Activated CD8-positive, alpha-beta memory T cell treated with anti-CD3 and anti-CD28 coated beads, Interleukin-2, amount 50 U/mL, for 4 hours (primary cell): ENCODE results near the gene ARHGEF7.

Experiments used
- DNase-seq: peaks from one replicate; pipeline ENCODE4 v3.0.0-alpha.2; 2020

Gene ARHGEF7

DNA sequence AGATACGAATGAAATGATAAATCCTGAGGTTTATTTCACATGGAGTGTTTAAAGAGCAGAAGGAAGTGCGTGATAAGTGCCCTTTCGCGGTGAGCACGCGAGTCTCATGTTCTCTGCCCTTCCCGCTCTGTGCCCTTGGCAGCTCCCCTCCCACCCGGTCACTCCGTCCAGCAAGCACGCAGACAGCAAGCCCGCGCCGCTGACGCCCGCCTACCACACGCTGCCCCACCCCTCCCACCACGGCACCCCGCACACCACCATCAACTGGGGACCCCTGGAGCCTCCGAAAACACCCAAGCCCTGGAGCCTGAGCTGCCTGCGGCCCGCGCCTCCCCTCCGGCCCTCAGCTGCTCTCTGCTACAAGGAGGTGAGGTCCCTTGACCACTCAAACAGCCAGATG is 167.9 kb downstream of the ARHGEF7 start:
- no peak for DNase-seq

DNA sequence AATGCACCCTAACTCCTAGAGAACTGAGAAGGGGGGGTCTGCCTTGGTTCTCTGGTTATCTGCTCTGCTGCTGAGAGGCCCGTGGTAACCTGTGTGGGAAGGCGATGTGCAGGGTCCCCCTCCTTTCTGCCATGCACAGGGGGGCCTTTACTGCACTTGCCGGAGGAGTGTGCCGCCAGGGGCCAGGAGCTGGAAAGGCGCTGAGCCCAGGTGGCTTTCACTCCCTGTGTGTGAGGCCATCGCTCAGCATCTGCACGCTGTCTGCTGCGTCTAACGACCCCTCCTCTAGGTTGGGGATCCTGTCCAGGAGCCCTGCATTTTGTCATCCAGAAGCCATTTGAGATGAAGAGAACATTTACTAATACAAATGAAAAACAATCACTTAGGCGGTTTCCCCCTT is 168.3 kb downstream of the ARHGEF7 start:
- no peak for DNase-seq

DNA sequence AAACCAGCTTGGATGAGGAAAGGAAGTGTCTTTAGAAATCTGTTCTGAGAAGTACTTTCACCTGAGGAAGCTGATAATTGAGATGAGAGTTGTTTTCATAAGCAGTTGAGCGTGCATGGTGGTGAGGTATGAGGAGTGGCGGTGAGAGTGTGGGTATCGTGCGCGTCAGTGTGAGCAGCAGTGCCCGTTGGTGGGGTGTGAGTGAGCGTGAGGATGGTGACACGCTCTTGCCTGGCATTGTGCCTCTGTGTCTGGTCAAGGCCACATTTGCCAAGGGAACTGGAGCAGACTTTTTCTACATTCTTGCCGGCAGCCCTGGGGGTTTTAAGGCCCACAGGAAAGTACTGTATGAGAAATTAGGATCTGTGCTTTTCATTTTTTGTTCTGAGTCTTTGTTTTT is 168.9 kb downstream of the ARHGEF7 start:
- DNase-seq, result no peak

DNA sequence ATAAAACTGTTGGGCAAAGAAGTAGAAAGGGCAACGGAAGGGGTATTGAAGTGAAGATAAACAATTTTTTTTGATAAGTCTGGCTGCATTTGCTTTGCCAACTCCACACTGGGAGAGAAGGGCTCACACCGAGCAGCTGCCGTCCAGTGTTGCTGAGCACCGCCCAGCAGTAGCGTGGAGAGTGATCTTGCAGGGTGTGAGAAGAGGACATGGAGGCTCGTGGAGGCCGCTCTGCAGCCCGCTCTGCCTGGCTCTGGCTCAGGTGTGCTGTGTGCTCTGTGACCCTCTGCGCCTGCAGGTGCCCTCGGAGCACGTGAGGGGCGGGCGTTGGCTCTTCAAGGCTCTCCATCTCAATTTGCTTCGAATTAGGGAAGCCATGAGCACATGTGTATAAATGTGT is 169.5 kb downstream of the ARHGEF7 start:
- no peak for DNase-seq

DNA sequence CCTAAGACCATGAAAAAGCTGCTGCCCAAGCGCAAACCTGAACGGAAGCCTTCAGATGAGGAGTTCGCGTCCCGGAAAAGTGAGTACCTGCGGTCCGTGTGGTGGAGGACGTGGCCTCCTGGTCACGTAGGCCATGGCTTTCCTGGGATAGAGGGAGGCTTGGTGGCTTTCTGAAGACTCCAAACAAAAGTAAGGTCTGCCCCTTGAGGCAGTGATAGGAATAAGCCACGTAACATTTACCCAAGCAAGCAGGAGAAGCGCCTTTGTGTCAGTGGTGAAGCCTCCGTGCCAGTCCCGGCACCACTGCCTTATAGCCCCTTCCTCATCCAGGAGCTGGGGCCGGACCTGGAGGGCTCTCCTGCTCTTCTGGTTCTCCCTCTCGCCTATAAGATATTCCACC is 171.1 kb downstream of the ARHGEF7 start:
- DNase-seq, result no peak

DNA sequence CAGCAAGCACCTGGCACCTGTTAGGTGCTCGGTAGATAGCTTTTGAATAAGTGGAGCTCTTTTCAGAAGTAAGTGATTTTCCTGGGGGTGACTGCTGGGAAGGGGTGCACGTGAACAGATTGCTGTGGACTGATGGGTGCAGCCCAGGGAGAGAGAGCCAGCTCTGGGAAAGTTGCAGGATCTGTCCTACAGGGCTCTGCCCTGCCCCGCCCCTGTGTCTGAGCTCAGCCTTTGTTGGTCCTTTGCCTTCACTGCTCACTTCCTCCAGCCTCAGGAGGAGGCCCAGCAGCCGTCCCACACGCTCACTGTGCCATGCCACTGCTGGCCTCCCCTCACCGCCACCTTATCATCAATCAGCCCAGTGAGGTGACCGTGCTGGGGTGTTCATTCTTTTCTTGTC is 171.6 kb downstream of the ARHGEF7 start:
- no peak for DNase-seq

DNA sequence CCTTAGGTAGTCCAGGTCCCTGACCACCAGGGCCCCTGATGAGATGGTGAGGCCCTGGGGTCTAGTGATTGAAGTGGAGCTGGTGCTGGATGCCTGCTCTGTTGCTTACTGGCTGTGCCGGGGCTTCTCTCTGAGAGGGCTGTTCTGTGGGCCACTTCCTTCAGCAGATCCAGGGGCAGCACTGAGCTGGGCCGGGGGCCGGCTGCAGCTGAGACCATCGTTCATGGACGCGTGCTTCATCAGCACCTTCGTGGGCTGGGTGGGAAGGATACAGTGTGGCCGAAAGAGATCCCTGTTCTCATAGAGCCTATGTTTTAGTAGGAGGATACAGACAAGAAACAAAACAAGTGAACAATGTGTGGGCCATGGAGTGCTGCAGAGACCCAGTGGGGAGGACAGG is 172.1 kb downstream of the ARHGEF7 start:
- DNase-seq, result no peak

DNA sequence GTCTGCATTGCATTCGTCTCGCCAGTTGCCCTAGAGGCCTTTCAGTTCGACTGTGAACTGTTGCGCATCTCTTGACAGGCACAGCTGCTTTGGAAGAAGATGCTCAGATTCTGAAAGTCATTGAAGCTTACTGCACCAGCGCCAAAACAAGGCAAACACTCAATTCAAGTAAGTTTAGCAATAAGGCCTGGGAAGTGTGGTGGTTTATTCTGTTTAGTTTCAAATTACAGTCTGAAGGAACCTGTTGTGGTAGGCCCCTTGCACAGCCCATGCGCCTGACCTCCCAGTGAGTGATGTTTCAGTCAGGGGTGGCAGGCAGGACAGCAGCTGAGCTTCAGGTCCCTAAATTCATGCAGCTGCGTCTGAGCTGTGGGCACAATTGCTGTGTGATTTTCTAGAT is 173.2 kb downstream of the ARHGEF7 start:
- DNase-seq, result no peak

DNA sequence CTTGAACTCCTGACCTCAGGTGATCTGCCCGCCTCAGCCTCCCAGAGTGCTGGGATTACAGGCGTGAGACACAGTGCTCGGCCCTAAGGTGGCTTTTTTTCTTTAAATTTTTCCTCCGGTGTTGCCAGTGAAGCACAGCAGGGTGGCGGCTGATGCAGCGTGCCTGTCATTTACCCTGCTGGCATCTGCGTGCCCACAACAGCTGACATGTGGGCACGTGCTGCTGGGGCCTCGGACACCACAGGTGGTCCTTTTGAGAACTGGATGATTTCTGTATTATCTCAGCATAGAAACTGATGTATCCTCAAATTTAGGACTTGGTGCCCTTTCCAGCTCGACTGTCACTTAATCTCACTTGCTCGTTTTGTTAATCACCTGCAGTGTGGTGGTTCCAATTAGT is 174.1 kb downstream of the ARHGEF7 start:
- DNase-seq, result no peak

DNA sequence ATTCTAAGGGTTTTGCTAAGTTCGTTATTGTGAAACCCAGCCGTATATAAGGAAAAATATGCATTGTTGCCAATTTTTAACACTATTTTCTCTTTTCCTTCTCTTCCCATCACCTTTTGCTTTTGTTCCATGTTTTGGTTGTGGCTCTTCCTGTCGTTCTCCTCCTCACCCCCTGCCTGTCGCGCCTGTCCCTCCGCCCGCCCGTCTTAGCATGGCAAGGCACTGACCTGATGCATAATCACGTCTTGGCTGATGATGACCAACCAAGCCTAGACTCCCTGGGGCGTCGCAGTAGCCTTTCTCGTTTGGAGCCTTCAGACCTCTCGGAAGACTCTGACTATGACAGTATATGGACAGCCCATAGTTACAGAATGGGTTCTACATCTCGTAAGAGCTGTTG is 176.8 kb downstream of the ARHGEF7 start:
- DNase-seq, result no peak

DNA sequence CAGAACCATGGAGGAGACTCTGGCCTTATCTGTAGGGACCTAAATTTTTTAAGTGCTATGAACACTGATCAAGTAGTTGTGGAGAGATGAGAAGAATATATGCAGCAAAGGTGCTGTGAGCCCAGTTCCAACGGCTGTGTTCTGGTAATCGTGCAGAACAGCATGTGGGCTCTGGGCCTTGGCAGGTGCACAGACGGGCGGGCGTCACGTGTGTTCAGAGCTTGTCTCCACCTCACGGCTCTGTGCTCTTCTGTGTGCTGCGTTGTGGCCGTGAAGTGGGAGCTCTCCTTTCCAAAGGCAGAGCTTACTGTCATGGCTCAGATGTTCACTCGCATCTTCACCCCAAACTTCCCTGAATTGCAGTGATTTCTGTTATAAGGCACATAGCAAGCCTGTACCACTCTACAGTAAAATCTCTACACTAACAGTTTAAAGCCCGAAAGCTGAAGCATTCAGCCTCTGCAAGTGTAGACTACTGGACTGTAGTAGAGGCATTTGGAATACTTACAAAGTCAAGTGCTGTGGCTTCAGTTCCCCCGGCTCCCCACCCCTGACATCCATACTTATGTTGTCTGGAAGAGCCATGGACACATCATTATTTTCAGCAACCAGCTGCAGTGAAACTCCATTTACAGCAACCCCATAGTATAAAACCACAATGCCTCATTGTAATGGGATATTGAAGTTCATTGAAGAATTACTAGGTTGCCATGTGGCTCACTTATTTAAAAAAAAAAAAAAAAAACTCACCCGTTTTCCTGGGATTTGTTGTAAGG is 177.8 kb downstream of the ARHGEF7 start:
- DNase-seq, result no peak

DNA sequence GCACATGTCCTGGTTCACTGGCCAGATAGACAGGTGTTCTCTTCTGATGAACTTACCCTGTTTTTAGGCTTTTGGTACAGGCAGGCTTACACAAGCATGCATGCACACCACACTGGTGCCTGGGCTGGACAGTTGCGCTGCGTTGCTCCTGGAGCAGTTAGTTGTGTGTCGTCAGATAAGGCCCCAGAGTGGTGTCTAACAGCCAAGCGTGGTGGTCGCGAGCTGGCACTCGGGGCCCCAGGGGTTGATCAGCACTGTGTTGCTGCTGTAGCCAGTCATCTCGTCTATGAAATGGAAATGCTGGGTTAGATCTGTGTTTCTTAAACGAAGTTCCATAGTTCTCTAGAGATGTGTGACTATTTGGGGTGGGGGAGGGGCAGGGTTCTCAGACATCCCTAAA is 180.8 kb downstream of the ARHGEF7 start:
- DNase-seq, result no peak

DNA sequence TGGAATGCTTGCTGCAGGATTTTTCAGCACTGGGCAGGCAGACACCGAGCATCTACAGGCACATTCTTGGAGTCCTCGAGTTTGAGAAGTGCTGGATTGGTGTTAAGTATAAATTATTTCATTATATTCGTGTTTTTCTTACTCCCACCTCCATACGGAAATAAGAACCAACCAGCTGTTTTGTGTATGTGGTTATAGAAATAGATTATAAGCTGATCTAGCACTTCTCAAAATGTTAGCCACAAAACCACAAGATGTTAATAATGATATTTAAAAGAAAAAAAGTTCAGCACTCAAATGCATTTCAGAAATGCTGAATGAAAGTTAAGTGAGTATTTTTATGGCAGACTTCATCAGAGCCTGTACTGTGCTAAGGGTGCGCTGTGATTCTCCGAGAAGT is 181.3 kb downstream of the ARHGEF7 start:
- DNase-seq, result no peak

DNA sequence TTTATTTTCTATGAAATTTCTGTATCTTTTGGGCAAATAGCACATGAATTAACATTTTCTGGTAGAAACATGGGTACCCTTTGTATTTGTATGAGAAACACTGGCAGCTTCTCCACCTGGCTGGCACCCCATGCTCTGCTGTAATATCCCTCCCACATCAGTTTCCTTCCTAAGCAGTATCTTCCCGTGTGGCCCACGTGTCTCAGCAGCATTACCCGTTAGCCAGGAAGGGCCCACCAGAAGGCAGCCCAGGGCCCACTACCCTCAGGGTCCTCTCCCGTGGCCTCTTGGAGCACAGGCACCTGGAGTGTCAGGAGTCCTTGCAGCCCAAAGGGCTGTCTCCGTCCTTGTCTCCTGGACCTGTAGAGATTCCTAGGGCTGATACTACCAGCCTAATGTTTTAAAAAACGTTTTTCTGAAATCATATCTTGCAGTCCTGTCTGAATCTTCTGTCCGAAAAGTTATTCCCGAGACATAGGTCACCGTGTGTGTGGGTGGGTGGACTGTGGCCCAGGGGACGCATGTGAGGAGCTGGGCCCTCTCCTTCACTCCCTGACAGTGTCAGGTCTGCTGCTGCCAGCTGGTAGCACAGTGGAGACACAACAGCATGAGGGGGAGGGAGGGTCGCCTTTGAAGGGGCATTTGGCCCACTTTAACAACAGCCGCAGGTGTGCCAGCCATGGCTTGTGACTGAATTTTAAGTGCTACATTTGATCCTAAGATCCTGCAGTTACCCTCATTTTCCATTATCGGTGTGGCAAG is 183.3 kb downstream of the ARHGEF7 start:
- DNase-seq, result no peak

DNA sequence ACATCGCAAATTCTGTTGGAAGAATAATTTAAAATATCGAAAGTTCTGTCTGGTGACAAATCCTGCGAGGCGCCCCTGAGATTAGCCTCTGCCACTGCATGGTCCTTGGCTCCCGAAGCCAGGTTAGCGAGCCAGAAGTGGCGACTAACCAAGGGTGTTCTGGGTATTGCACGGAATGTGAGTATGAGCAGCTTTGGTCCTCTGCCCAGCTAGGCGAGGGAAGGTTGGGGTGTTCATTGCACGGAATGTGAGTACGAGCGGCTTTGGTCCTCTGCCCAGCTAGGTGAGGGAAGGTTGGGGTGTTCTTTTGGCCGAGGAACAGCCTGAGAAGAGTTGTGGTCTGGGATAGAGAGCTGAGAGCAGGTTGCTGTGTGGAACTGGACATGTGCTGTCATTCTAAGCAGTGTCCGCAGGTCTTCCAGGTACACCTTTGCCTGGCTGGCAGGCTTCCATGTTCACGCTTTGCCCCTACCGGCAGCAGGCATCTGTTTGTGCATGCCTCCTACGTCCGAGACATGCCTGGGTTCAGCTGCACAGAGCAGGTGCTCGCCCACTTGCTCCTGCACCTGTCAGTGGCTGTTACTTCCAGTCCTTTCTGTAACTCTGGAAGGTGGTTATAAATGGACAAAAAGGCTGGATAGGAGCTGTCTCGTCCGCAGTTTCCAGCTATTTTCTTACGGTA is 187.1 kb downstream of the ARHGEF7 start:
- DNase-seq, result no peak

DNA sequence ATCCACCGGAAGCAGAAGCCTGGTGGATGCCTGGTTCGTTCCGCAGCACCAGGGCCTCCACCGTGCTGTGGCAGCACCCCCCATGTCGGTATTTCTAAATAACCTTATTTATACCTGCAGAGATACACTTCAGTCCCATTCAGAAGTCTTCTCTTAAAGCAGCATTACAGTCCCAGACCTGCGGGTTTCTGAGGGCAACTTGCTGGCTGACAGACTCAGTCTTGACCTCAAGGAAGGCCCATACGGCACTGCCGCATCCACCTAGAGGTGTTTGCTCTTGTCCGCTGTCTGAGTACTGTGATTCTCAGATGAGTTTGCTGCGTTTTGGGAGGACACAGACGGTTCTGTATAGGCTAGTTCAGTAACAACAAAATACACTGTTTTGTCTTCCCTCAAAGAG is 188.4 kb downstream of the ARHGEF7 start:
- no peak for DNase-seq

DNA sequence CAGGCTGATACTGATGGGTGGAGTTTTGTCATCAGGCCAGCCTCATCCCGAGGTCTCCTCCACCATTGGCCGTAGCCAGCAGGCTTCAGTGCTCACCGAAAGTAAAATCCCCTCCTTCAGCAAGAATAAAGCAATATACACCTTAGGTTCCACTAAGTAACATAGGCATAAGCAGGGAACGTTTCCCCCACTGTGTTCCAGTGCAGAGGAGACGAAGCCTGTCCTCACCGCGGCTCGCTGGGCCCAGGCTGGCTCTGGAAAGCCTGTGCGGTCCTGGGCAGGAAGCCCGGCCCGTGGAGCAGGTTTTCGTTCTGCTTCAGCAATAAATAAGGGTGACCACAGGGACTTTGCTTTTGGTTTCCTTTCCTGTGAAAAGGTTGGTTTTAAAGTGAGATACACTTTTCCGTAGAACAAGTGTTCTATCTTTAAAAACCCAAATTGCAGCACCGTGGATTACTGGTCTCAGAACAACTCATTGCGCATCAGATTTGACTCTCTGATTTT is 189.0 kb downstream of the ARHGEF7 start:
- DNase-seq, result no peak

DNA sequence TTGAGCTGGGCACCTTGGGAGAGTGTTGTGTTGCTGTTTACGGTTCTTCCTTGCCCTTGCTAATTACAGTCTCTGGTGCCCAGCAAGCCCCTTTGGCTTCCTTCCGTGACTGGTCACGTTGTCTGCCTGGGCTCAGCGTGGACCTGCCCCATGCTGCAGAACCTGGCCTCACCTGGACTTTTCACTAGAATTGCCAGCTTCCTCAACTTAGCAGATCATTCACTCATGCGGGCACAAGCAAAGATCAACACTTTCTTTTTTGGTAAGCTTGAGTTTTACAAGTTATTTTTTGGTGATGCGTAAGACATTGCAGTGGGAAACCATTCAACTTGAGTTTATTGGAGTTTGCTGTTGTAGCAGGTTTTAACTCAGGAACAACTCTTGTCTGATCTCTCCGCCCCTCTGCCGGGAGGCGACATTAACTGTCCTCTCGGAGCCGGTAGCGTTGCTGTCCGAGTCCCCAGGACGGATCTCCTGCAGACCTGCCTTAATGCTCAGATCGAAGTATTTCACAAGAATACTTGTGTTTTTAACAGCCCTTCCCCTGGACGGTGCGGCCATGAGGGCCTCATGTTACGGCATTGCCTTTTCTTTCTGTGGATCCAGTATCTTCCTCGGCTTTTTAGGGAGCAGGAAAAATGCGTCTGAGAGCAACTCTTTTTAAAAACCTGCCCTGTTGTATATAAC is 189.6 kb downstream of the ARHGEF7 start:
- DNase-seq, result no peak

DNA sequence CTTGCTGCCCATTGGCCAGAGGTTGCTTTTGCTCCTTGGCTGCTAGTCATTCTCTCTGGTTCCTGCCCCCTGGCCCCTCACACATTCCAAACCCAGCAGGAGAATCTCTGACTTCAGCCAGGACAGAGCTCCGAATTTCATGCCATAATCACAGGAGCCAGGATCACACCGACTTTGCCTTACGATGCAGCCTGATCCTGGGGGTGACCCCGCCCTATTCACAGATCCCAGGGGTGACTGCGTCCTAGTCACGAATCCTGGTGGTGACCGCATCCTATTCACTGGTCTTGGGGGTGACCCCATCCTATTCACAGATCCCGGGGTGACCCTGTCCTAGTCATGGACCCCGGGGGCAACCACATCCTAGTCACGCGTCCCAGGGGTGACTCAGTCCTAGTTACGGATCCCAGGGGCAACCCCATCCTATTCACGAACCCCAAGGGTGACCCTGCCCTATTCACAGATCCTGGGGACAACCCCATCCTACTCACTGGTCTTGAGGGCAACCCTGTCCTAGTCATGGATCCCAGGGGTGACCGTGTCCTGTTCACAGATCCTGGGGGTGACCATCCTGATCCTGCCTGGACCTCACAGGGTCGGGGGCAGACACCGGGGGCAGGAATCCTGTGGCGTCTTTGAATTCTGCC is 198.0 kb downstream of the ARHGEF7 start:
- no peak for DNase-seq

DNA sequence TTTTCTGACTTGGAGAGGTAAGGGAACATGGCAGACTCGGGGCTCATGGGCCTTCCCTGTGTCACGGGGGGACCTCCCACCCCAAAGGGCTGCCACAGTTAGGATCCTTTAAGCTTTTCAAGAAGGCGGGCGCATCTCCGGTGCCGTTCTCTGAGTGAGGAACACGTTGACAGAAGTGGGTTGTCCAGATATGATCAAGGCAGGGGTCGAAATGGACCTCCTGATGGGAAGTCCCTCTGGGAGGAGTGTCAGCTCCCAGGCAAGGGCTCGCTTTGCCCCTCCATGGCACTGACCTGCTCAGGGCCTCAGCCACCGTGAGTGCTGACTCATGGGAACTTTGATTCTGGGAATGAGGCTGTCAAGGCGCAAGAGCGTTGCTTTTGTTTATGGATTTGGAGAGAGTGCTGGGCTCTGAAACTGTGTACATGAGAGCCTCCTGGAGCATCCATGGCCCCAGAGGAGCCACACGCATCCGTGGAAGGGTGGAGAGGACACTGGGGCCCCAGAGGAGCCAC is 198.9 kb downstream of the ARHGEF7 start:
- DNase-seq, result no peak

DNA sequence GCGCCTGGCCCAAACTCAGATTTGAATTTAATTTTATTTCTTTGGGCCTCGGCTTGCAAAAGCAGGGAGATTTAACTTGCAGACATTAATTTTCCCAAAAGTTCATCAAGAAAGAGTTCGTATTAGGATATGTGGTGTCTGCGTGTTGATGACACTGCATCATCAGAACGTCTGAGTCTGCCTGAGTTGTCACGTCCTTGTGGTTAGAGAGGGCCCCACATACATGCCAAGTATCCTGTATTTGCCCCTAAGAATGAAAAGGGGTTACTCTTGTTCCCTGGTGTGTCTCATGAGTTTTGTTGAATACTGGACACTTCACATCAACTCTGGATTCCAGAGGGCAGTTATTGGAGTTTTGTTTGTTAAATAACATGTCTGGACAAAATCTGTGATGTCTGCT is 199.7 kb downstream of the ARHGEF7 start:
- DNase-seq, result no peak

DNA sequence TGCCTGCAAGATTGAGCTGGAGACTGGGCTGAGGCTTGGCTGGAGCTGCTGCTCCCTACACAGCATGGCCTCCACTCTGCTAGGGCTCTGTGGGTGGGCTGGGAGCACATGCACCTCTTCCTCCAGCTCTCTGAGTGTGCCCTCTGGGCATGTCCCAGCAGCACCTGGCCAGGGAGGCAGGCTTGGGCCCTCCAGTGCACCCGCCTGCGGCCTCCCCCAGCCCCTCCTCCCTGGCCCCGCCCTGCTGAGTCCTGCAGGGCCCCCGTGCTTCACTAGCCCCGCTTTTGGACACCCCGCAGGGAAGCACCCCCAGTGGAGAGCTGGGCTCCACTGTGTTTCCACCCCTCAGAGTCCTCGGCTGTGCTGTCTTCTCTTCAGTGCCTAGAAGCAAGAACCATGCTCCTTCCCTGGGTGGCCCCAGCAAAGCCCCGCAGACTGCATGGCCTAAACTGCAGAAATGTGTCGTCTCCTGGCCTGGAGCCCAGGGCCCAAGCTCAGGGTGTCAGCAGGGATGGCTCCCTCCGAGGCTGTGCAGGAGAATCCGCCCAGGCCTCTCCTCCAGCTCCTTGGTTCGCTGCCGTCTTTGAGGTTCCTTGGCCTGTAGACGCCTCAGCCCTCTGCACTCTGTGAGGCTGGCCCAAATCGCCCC is 200.4 kb downstream of the ARHGEF7 start:
- DNase-seq, result no peak
